B cell (primary cell): ENCODE measurements around the gene MESD.

Experiments used
- CTCF ChIP-seq: fragments of 200-600 bp; IDR thresholded peaks from one replicate; pipeline ENCODE4 v1.8.0; 2022; ENCODE audit warnings: antibody characterized with exemption, mild to moderate bottlenecking
- EZH2 ChIP-seq: IDR thresholded peaks from 2 replicates; pipeline ENCODE4 v1.6.1; 2012; ENCODE audit warnings: borderline replicate concordance, low read depth, mild to moderate bottlenecking, moderate library complexity, low read length; ENCODE audit not compliant: insufficient read depth, poor library complexity, severe bottlenecking

GRCh38 chr15:80942746-80943565 lies 46.7 kb downstream of the MESD start:
- TF ChIP-seq CTCF (no peak), EZH2 (no peak)
